Endothelial cell of umbilical vein (primary cell): ENCODE measurements around the gene CBL. TPM values are rescaled to one million over a fixed set of nuclear protein-coding genes. Genes with fewer than 3 reads are reported as not detected.

ENCODE experiments used
- BruUV-seq: library from RNA; stranded (reverse); fragments of 400-500 nt; replicated peaks from 2 replicates; lab custom pipeline; 2021; lab: Mats Ljungman, UMichigan
- CTCF ChIA-PET: fragments of 300-600, 350-600 bp; sonication (Branson Sonifier 250); formaldehyde crosslinking; loops from one replicate; lab custom pipeline; 2021; ENCODE audit warnings: antibody characterized with exemption, inconsistent platforms; lab: Charles Lee
- POLR2A ChIA-PET: fragments of 300-600, 350-600 bp; sonication (Branson Sonifier 250); formaldehyde crosslinking; loops from one replicate; lab custom pipeline; 2021; ENCODE audit warnings: antibody characterized with exemption, inconsistent platforms; lab: Charles Lee
- DNase-seq: peaks from one replicate; pipeline ENCODE4 v3.0.0-alpha.2; 2011; ENCODE audit warnings: low read depth, low spot score
- FAIRE-seq: peaks from 2 replicates; lab custom pipeline; 2011; peaks lifted over from hg19 to GRCh38; lab: Jason Lieb, UNC
- H2AFZ ChIP-seq: 2 replicates; pipeline ENCODE4 v1.6.0; 2012; ENCODE audit warnings: low read depth, low read length, control low read depth, inconsistent platforms
- H3K27ac ChIP-seq: 2 replicates; pipeline ENCODE4 v1.5.1; 2011; ENCODE audit warnings: low read depth, mild to moderate bottlenecking, control low read depth, low read length, moderate library complexity; ENCODE audit not compliant: insufficient read depth
- H3K27me3 ChIP-seq, 2 experiments: 2 replicates each; pipeline versions ENCODE4 v1.6.0 to v1.6.1; 2011; ENCODE audit warnings: low read length in 2 of 2, mixed read lengths in 1 of 2; ENCODE audit not compliant: control insufficient read depth in 2 of 2, insufficient read depth in 2 of 2
- H3K36me3 ChIP-seq, 2 experiments: 2 replicates in 1 of 2; 3 replicates in 1 of 2; pipeline ENCODE4 v1.5.1; 2011; ENCODE audit warnings: low read length in 2 of 2, mild to moderate bottlenecking in 1 of 2, moderate library complexity in 1 of 2; ENCODE audit not compliant: control insufficient read depth in 2 of 2, insufficient read depth in 2 of 2; ENCODE audit errors: extremely low read depth in 1 of 2
- H3K4me1 ChIP-seq: 3 replicates; pipeline ENCODE4 v1.5.1; 2011; ENCODE audit warnings: mild to moderate bottlenecking, low read length; ENCODE audit not compliant: control insufficient read depth, insufficient read depth; ENCODE audit errors: extremely low read depth
- H3K4me2 ChIP-seq: 2 replicates; pipeline ENCODE4 v1.6.1; 2011; ENCODE audit warnings: low read length, control low read depth, mixed read lengths; ENCODE audit not compliant: insufficient read depth
- H3K4me3 ChIP-seq, 3 experiments: fragments of 200-600 bp in 1 of 3; sonication (generic), shearing (Covaris generic) in 1 of 3; replicated peaks in 1 of 3; 2 replicates each; pipeline ENCODE4 v1.5.1; 2011 to 2016; ENCODE audit warnings: control low read depth in 3 of 3, low read length in 3 of 3, mild to moderate bottlenecking in 2 of 3, inconsistent platforms in 1 of 3, low read depth in 1 of 3, moderate library complexity in 1 of 3; ENCODE audit not compliant: insufficient read depth in 1 of 3
- H3K79me2 ChIP-seq: 2 replicates; pipeline ENCODE4 v1.6.0; 2012; ENCODE audit warnings: low read length, inconsistent platforms; ENCODE audit not compliant: control insufficient read depth, insufficient read depth
- H3K9ac ChIP-seq: replicated peaks from 2 replicates; pipeline ENCODE3; 2011; ENCODE audit warnings: low read length, control low read depth; ENCODE audit not compliant: insufficient read depth; ENCODE audit errors: extremely low read depth
- H3K9me1 ChIP-seq: replicated peaks from 3 replicates; pipeline ENCODE4 v1.6.0; 2011; ENCODE audit warnings: mild to moderate bottlenecking, low read length; ENCODE audit not compliant: control insufficient read depth, insufficient read depth; ENCODE audit errors: extremely low read depth
- H3K9me3 ChIP-seq: replicated peaks from 2 replicates; pipeline ENCODE4 v1.5.1; 2012; ENCODE audit warnings: low read length, inconsistent platforms; ENCODE audit not compliant: control insufficient read depth, insufficient read depth
- H4K20me1 ChIP-seq: replicated peaks from 2 replicates; pipeline ENCODE3; 2011; ENCODE audit warnings: mild to moderate bottlenecking, low read length; ENCODE audit not compliant: control insufficient read depth, insufficient read depth; ENCODE audit errors: extremely low read depth
- CTCF ChIP-seq, 2 donors: IDR thresholded peaks; 1 replicate in 1 of 2; 2 replicates in 1 of 2; pipeline ENCODE4 v1.5.1; 2011; ENCODE audit warnings: low read length in 2 of 2, mild to moderate bottlenecking in 2 of 2, moderate library complexity in 2 of 2, control low read depth in 1 of 2, inconsistent platforms in 1 of 2, low read depth in 1 of 2; ENCODE audit not compliant: insufficient read depth in 1 of 2; ENCODE audit errors: extremely low read depth in 1 of 2
- EZH2 ChIP-seq: IDR thresholded peaks from 2 replicates; pipeline ENCODE4 v1.6.1; 2012; ENCODE audit warnings: borderline replicate concordance, low read depth, mild to moderate bottlenecking, moderate library complexity, low read length, inconsistent platforms; ENCODE audit not compliant: severe bottlenecking
- FOS ChIP-seq: IDR thresholded peaks from 2 replicates; pipeline ENCODE4 v1.6.1; 2011; ENCODE audit warnings: mild to moderate bottlenecking, low read length, moderate library complexity, borderline replicate concordance; ENCODE audit not compliant: insufficient read depth
- GATA2 ChIP-seq: IDR thresholded peaks from 2 replicates; pipeline ENCODE4 v1.7.0; 2011; ENCODE audit warnings: low read depth, mild to moderate bottlenecking, moderate library complexity, mixed read lengths, low read length; ENCODE audit not compliant: insufficient read length, insufficient read depth
- JUN ChIP-seq: IDR thresholded peaks from 2 replicates; pipeline ENCODE4 v1.6.1; 2011; ENCODE audit warnings: borderline replicate concordance, low read depth; ENCODE audit not compliant: insufficient read length, insufficient read depth
- MAX ChIP-seq: IDR thresholded peaks from 2 replicates; pipeline ENCODE4 v1.6.1; 2011; ENCODE audit not compliant: insufficient read depth, insufficient read length
- MYC ChIP-seq: IDR thresholded peaks from one replicate; pipeline ENCODE4 v1.6.1; 2011; ENCODE audit warnings: mild to moderate bottlenecking, low read depth, low read length
- POLR2A ChIP-seq: IDR thresholded peaks from 2 replicates; pipeline ENCODE4 v1.6.1; 2012; ENCODE audit warnings: low read depth, mild to moderate bottlenecking, control low read depth, low read length
- POLR2AphosphoS5 ChIP-seq: IDR thresholded peaks from 2 replicates; pipeline ENCODE4 v1.6.1; 2012; ENCODE audit warnings: low read depth, mild to moderate bottlenecking, control low read depth, low read length, moderate library complexity; ENCODE audit not compliant: insufficient read depth
- dilution Hi-C: fragments of 300-500 bp; cut with MboI; formaldehyde crosslinking; loops from one replicate; pipeline ENCODE4 v1.15.0; 2019; ENCODE audit warnings: low sequenced_read_pairs; ENCODE audit not compliant: extremely low pct_ligation_motif_present
- intact Hi-C: fragments of 100-400 bp; cut with micrococcal nuclease; formaldehyde crosslinking; loops from one replicate; pipeline ENCODE4 v1.10.0; 2022
- polyA plus RNA-seq, 4 experiments: library from polyadenylated mRNA; depleted of rRNA in 3 of 4; stranded (reverse) in 3 of 4; unstranded in 1 of 4; fragments of >200 nt; gene quantifications; 2 replicates each; pipeline versions ENCODE4 v1.2.1 to v1.2.3, GENCODE V29; 2011 to 2012; ENCODE audit warnings: missing spikeins in 1 of 4
- total RNA-seq: library from RNA; stranded (reverse); gene quantifications from 2 replicates; pipeline ENCODE4 v1.2.3, GENCODE V29; 2021

The CBL gene
- total and polyA plus RNA-seq, 2 donors (not counting 3 experiments of a cell fraction or from before 2014, with no cell fraction given): 15.5 to 41.5 TPM

- Histone ChIP-seq H3K9me3 (no peaks in the 10 kb centered on the region), H3K9me1 (no peaks in the 10 kb centered on the region), H4K20me1 (no peaks in the 10 kb centered on the region), H3K79me2 (no peaks in the 10 kb centered on the region), H3K9ac (no peak overlapping the region), H3K27me3 (peaks cover 0 to 2% of the 10 kb centered on the region in 2 experiments), H3K4me1 (no peaks in the 10 kb centered on the region), H2AFZ (no peak overlapping the region), H3K27ac (no peak overlapping the region), H3K36me3 (no peaks in the 10 kb centered on the region), H3K4me3 (no peak overlapping the region), H3K4me2 (no peak overlapping the region)
- CTCF ChIA-PET: interaction anchor here (1.0 kb wide), 1 partner anchor 12 kb away, joined by 3 read pairs; no protein-coding TSS in a partner anchor
- intact Hi-C loops: no loop called here
- no peak for FAIRE-seq
- TF ChIP-seq POLR2A: no peak
- no peak for TF ChIP-seq EZH2
- TF ChIP-seq MAX: no peak
- TF ChIP-seq FOS: no peak
- no peak for TF ChIP-seq POLR2AphosphoS5
- no peak for TF ChIP-seq CTCF (IDR thresholded peaks at IDR 0.05; ENCODE audit: extremely low read depth in 1 of 2, insufficient read depth in 1 of 2, low read depth in 1 of 2, low read length in 2 of 2)
- BruUV-seq: no TSS peak
- dilution Hi-C loops: no loop called here
- DNase-seq: no peak
- POLR2A ChIA-PET: no interaction called here
Observed at GRCh38 chr11:119188067-119188466, 18.1 kb upstream of the CBL start.

GRCh38 chr11:119188887-119189286 lies 17.3 kb upstream of the CBL start:
- Histone ChIP-seq H3K4me1 (no peaks in the 10 kb centered on the region), H3K27me3 (peaks cover 0 to 2% of the 10 kb centered on the region in 2 experiments), H3K27ac (no peak overlapping the region), H3K9me3 (no peaks in the 10 kb centered on the region), H3K4me3 (no peak overlapping the region), H3K9me1 (no peaks in the 10 kb centered on the region), H3K4me2 (no peak overlapping the region), H4K20me1 (no peaks in the 10 kb centered on the region), H3K9ac (no peak overlapping the region), H3K36me3 (no peaks in the 10 kb centered on the region), H2AFZ (no peak overlapping the region), H3K79me2 (no peaks in the 10 kb centered on the region)
- ChIA-PET POLR2A (no interaction called here), CTCF (no interaction called here)
- FAIRE-seq (no peak), DNase-seq (no peak)
- no peak for TF ChIP-seq FOS
- TF ChIP-seq CTCF (IDR thresholded peaks at IDR 0.05; ENCODE audit: extremely low read depth in 1 of 2, insufficient read depth in 1 of 2, low read depth in 1 of 2, low read length in 2 of 2): no peak
- no peak for TF ChIP-seq MYC
- no peak for TF ChIP-seq GATA2
- TF ChIP-seq JUN: no peak
- TF ChIP-seq MAX: no peak
- no peak for TF ChIP-seq POLR2AphosphoS5
- TF ChIP-seq EZH2: no peak
- TF ChIP-seq POLR2A: no peak
- dilution Hi-C loops (no loop called here), intact Hi-C loops (no loop called here)
- no TSS peak for BruUV-seq
